Muscle layer of duodenum (tissue), 2 donors: ENCODE measurements around the gene LENG8.

Experiments
- H3K27ac ChIP-seq: one replicate; pipeline ENCODE4 v1.7.0; 2013; ENCODE audit warnings: mild to moderate bottlenecking, low read length
- H3K27me3 ChIP-seq: one replicate; pipeline ENCODE4 v1.7.0; 2013; ENCODE audit warnings: low read depth, mild to moderate bottlenecking, control low read depth, low read length
- H3K36me3 ChIP-seq, 2 donors: one replicate each; pipeline ENCODE4 v1.7.0; 2013; ENCODE audit warnings: low read length in 2 of 2, control low read depth in 1 of 2, mild to moderate bottlenecking in 1 of 2; ENCODE audit not compliant: insufficient read depth in 2 of 2, control insufficient read depth in 1 of 2
- H3K4me1 ChIP-seq, 2 donors: one replicate each; pipeline ENCODE4 v1.7.0; 2013; ENCODE audit warnings: low read length in 2 of 2, mild to moderate bottlenecking in 2 of 2, control low read depth in 1 of 2, moderate library complexity in 1 of 2; ENCODE audit not compliant: insufficient read depth in 2 of 2, control insufficient read depth in 1 of 2
- H3K4me3 ChIP-seq, 2 donors: one replicate each; pipeline ENCODE4 v1.7.0; 2013; ENCODE audit warnings: low read length in 2 of 2, low read depth in 1 of 2, mild to moderate bottlenecking in 1 of 2
- H3K9me3 ChIP-seq, 2 donors: one replicate each; pipeline ENCODE4 v1.7.0; 2013; ENCODE audit warnings: low read length in 2 of 2, control low read depth in 1 of 2, mild to moderate bottlenecking in 1 of 2; ENCODE audit not compliant: control insufficient read depth in 1 of 2
- donor health status: healthy.

The LENG8 gene

GRCh38 chr19:54424660-54425381 is 24.2 kb upstream of the LENG8 start:
- Histone ChIP-seq H3K27ac (no peak overlapping the region), H3K4me1 (peaks cover 0 to 12% of the 10 kb centered on the region in 2 donors), H3K27me3 (peaks cover 10% of the 10 kb centered on the region), H3K36me3 (no peaks in the 10 kb centered on the region), H3K9me3 (no peaks in the 10 kb centered on the region), H3K4me3 (no peak overlapping the region)

- H3K4me1 ChIP-seq, result peaks cover 0 to 15% of the 10 kb centered on the region in 2 donors
- H3K27ac ChIP-seq, result no peak overlapping the region
- H3K27me3 ChIP-seq, result peaks cover 13% of the 10 kb centered on the region
- no peaks in the 10 kb centered on the region for H3K9me3 ChIP-seq
- no peak overlapping the region for H3K4me3 ChIP-seq
- H3K36me3 ChIP-seq, result no peaks in the 10 kb centered on the region
Measured at GRCh38 chr19:54425382-54425723, 23.6 kb upstream of the LENG8 start.

- Histone ChIP-seq H3K27me3 (peaks cover 14% of the 10 kb centered on the region), H3K4me3 (no peak overlapping the region), H3K36me3 (no peaks in the 10 kb centered on the region), H3K4me1 (peaks cover 0 to 20% of the 10 kb centered on the region in 2 donors), H3K9me3 (no peaks in the 10 kb centered on the region), H3K27ac (no peak overlapping the region)
Measured at GRCh38 chr19:54426291-54426931, 22.6 kb upstream of the LENG8 start.

- Histone ChIP-seq H3K4me3 (no peak overlapping the region), H3K27me3 (peaks cover 14% of the 10 kb centered on the region), H3K36me3 (no peaks in the 10 kb centered on the region), H3K4me1 (peaks cover 0 to 20% of the 10 kb centered on the region in 2 donors), H3K27ac (no peak overlapping the region), H3K9me3 (no peaks in the 10 kb centered on the region)
Measured at GRCh38 chr19:54427586-54427985, 21.4 kb upstream of the LENG8 start.

GRCh38 chr19:54428323-54429175 is 20.4 kb upstream of the LENG8 start:
- H3K27me3 ChIP-seq, result peaks cover 14% of the 10 kb centered on the region
- no peak overlapping the region for H3K27ac ChIP-seq
- no peak overlapping the region for H3K4me3 ChIP-seq
- no peaks in the 10 kb centered on the region for H3K36me3 ChIP-seq
- peaks cover 0 to 20% of the 10 kb centered on the region in 2 donors for H3K4me1 ChIP-seq
- no peaks in the 10 kb centered on the region for H3K9me3 ChIP-seq

GRCh38 chr19:54429176-54429495 is 19.9 kb upstream of the LENG8 start:
- peaks cover 19% of the 10 kb centered on the region for H3K27me3 ChIP-seq

GRCh38 chr19:54429545-54430227 is 19.3 kb upstream of the LENG8 start:
- H3K27ac ChIP-seq, result no peak overlapping the region
- H3K27me3 ChIP-seq, result peaks cover 21% of the 10 kb centered on the region

More at GRCh38 chr19:54429176-54429495, 19.9 kb upstream of the LENG8 start:
- Histone ChIP-seq H3K27ac (no peak overlapping the region), H3K4me3 (no peak overlapping the region), H3K36me3 (no peaks in the 10 kb centered on the region), H3K4me1 (peaks cover 0 to 20% of the 10 kb centered on the region in 2 donors), H3K9me3 (no peaks in the 10 kb centered on the region)

DNA sequence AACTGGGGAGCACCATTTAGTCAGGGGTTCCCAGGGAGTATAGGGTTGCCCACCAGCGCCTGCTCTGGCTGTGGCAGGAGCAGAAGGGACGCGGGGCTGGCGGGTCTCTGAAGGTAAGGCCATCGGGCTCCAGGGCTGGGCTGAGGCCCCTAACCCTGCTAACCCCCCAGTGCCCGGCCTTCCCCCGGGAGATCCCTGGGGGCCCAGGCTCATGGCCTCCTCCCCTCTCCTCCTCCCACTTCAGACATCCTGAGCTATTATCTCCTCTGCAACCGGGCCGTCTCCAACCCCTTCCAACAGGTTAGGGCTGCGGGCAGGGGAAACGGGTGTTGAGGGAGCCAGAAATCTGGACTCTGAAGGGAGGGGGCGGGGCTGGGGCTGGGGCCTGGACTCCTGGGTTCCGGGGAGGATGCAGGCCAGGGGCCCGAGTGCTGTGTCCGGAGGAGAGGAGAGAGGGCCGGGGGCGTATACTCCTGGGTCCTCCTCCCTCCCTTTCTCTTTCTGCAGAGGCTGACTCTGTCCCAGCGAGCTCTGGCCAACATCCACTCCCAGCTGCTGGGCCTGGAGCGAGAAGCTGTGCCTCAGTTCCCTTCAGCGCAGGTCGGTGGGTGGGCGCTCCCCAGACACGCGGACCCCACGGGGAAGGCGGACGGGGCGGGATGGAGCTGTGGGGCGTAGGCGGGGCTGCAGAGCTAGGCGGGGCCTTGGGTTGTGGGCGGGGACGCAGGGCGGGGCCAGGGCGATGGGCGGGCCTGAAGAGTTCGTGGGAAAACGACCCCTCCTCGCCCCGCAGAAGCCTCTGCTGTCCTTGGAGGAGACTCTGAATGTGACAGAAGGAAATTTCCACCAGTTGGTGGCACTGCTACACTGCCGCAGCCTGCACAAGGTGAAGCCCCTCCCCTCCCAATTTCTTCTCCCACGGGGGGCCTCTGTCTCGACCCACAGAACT is 18.4 kb upstream of the LENG8 start:
- Histone ChIP-seq H3K4me1 (peaks cover 0 to 35% of the 10 kb centered on the region in 2 donors), H3K36me3 (no peaks in the 10 kb centered on the region), H3K9me3 (no peaks in the 10 kb centered on the region), H3K4me3 (peak overlapping the region in 1 of 2 donors; percentile 46), H3K27ac (no peak overlapping the region), H3K27me3 (peaks cover 21% of the 10 kb centered on the region)

More at GRCh38 chr19:54429545-54430227, 19.3 kb upstream of the LENG8 start:
- Histone ChIP-seq H3K4me3 (no peak overlapping the region), H3K4me1 (peaks cover 0 to 26% of the 10 kb centered on the region in 2 donors), H3K36me3 (no peaks in the 10 kb centered on the region), H3K9me3 (no peaks in the 10 kb centered on the region)

DNA sequence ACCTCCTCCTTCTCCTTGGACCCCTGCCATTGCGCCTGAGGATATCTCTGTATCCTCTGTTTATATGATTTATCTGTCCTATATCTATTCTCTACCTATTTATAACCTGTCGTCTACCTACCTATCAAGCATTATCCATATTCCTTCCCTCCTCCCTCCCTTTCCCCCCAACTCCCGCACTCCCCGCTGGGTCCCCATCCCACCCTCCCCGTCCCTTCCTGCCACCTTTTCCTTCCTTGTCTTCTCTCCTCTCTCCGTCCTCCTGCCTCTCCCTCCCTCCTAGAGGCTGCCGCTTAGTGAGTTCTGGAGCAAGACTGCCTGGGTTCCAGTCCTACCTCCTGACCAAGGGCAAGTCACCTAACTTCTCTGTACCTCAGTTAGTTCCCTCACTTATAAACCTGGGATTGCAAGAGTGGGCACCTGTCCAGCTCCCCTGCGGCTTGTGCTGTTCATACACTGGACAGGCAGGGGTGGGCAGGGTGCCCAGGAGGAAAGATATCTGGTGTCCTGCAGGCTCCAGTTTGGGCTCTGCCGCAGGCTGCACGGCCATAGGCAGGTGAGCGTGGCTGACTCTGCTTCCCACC is 17.7 kb upstream of the LENG8 start:
- no peaks in the 10 kb centered on the region for H3K9me3 ChIP-seq
- no peaks in the 10 kb centered on the region for H3K36me3 ChIP-seq
- H3K27ac ChIP-seq, result no peak overlapping the region
- H3K4me3 ChIP-seq, result peak overlapping the region in 1 of 2 donors; percentile 46
- H3K27me3 ChIP-seq, result peaks cover 21% of the 10 kb centered on the region
- peaks cover 0 to 42% of the 10 kb centered on the region in 2 donors for H3K4me1 ChIP-seq

- Histone ChIP-seq H3K27me3 (peaks cover 21% of the 10 kb centered on the region), H3K4me3 (no peak overlapping the region), H3K27ac (no peak overlapping the region), H3K36me3 (no peaks in the 10 kb centered on the region), H3K4me1 (peaks cover 0 to 43% of the 10 kb centered on the region in 2 donors), H3K9me3 (no peaks in the 10 kb centered on the region)
Measured at GRCh38 chr19:54432144-54432738, 16.8 kb upstream of the LENG8 start.
